GM13977 (cell line): ENCODE data around the gene UCN2.
"Not testable (repeated sequence)": the region's sequence is repeated elsewhere in the genome, so short reads cannot be mapped to it uniquely, and the experiment has no call there.

ENCODE experiments used
- DNase-seq: peaks from one replicate; pipeline ENCODE4 v3.0.0; 2012; ENCODE audit warnings: low spot score
- in situ Hi-C: fragments of 300-500 bp; cut with MboI; formaldehyde crosslinking; loops from one replicate; pipeline ENCODE4 v1.12.0; 2022; ENCODE audit warnings: low sequenced_read_pairs, low pct_unique_long_range_greater_than_20kb, mixed read lengths, inconsistent platforms; ENCODE audit not compliant: unreplicated experiment
- TF ChIP-seq, protein P1 (sequence below): IDR thresholded peaks from 2 replicates; pipeline ENCODE4 v1.5.1; 2012; ENCODE audit warnings: mild to moderate bottlenecking, control low read depth; ENCODE audit not compliant: insufficient read depth; ENCODE audit errors: extremely low read depth, missing control alignments

The UCN2 gene

GRCh38 chr3:48555949-48556795 is 7.4 kb downstream of the UCN2 start:
- TF ChIP-seq, protein P1, sequence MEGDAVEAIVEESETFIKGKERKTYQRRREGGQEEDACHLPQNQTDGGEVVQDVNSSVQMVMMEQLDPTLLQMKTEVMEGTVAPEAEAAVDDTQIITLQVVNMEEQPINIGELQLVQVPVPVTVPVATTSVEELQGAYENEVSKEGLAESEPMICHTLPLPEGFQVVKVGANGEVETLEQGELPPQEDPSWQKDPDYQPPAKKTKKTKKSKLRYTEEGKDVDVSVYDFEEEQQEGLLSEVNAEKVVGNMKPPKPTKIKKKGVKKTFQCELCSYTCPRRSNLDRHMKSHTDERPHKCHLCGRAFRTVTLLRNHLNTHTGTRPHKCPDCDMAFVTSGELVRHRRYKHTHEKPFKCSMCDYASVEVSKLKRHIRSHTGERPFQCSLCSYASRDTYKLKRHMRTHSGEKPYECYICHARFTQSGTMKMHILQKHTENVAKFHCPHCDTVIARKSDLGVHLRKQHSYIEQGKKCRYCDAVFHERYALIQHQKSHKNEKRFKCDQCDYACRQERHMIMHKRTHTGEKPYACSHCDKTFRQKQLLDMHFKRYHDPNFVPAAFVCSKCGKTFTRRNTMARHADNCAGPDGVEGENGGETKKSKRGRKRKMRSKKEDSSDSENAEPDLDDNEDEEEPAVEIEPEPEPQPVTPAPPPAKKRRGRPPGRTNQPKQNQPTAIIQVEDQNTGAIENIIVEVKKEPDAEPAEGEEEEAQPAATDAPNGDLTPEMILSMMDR: no peak
- DNase-seq: peak; percentile 25
- in situ Hi-C loops: no loop called here

GRCh38 chr3:48555231-48555948 is 8.2 kb downstream of the UCN2 start:
- in situ Hi-C loops: no loop called here
- TF ChIP-seq, protein P1: no peak
- DNase-seq: no peak

GRCh38 chr3:48553886-48554845 is 9.4 kb downstream of the UCN2 start:
- in situ Hi-C loops: no loop called here
- TF ChIP-seq, protein P1: no peak
- no peak for DNase-seq

- DNase-seq: no peak
- TF ChIP-seq, protein P1: no peak
These were observed 10.2 kb downstream of the UCN2 start for GRCh38 chr3:48553361-48553760.

DNA sequence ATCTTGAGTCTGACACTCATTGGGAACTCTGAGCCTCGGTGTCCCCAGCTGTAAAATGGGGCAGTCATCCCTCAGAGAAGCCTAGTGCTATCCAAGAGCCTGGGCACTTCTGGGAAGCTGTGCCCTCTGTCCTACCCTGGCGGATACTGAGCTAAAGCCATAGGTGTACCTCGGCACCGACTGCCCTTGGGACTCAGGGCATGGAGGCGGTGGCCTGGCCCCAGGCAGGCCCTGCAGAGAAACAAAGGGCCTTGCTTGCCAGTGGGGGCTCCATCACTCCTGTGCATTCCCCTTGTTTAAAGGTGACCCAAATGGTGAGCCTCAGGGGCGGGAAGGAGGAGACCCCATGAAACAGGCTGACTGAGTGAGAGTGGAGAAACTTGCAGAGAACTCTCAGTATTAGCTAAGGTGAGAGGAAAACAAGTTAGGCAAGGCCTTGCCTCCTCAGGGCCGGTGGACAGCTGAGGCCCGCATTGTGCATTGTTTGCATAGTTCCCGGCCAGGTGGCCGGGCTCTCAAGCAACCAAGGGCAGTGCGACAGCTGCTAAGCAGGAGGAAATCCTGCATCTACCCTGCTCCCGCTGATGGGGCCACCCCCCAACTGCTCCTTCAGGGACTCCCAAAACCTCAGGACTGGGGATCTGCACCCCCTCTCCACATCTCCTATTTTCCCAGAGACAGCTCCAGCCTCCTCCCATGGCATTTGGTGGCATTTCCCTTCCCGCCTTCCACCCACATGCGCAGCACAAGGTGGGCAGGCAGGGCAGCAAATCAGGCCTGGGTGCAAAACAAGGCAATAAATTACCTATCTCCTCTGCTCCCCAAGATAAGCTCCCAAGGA is 11.2 kb downstream of the UCN2 start:
- TF ChIP-seq, protein P1: no peak
- in situ Hi-C loops: no loop called here

More at GRCh38 chr3:48553361-48553760, 10.2 kb downstream of the UCN2 start:
- in situ Hi-C loops: no loop called here

GRCh38 chr3:48551651-48552050 is 11.9 kb downstream of the UCN2 start:
- in situ Hi-C loops, DNase-seq: not testable (repeated sequence)

More for the DNA sequence above, 11.2 kb downstream of the UCN2 start:
- DNase-seq: no peak
